Activated naive CD4-positive, alpha-beta T cell treated with anti-CD3 and anti-CD28 coated beads for 36 hours (primary cell): Measurements from ENCODE around the gene PKHD1. TPM values are rescaled to one million over a fixed set of nuclear protein-coding genes. Genes with fewer than 3 reads are reported as not detected.
"Not testable (repeated sequence)": the region's sequence is repeated elsewhere in the genome, so short reads cannot be mapped to it uniquely, and the experiment has no call there.

Source experiments
- CTCF ChIA-PET: fragments of 350-600 bp; sonication (Branson Sonifier 250); formaldehyde crosslinking; loops from one replicate; lab custom pipeline; 2021; ENCODE audit warnings: antibody characterized with exemption; lab: Charles Lee
- DNase-seq: peaks from one replicate; pipeline ENCODE4 v3.0.0-alpha.2; 2020
- H3K27ac Mint-ChIP-seq: one replicate; pipeline ENCODE4 v1.8.0; 2021; ENCODE audit warnings: mild to moderate bottlenecking, mixed read lengths
- H3K27me3 Mint-ChIP-seq: one replicate; pipeline ENCODE4 v1.8.0; 2021; ENCODE audit warnings: low read depth, mixed read lengths
- H3K36me3 Mint-ChIP-seq: one replicate; pipeline ENCODE4 v1.8.0; 2021; ENCODE audit warnings: low read depth, mixed read lengths
- H3K4me1 Mint-ChIP-seq: one replicate; pipeline ENCODE4 v1.8.0; 2021; ENCODE audit warnings: low read depth, mixed read lengths
- H3K4me3 Mint-ChIP-seq: one replicate; pipeline ENCODE4 v1.8.0; 2021; ENCODE audit warnings: mild to moderate bottlenecking, moderate library complexity, mixed read lengths
- H3K9me3 Mint-ChIP-seq: one replicate; pipeline ENCODE4 v1.8.0; 2021; ENCODE audit warnings: mixed read lengths
- intact Hi-C: fragments of 100-400 bp; cut with micrococcal nuclease; formaldehyde crosslinking; loops from one replicate; pipeline ENCODE4 v1.15.1; 2023
- total RNA-seq, 2 experiments: library from RNA; stranded (reverse); gene quantifications; one replicate each; pipeline ENCODE4 v1.2.3, GENCODE V29; 2021

PKHD1 gene
- total RNA-seq, 2 experiments from 2014 or later, result not detected

GRCh38 chr6:52009466-52010140 lies 77.8 kb downstream of the PKHD1 start:
- H3K9me3 Mint-ChIP-seq, result no peaks in the 10 kb centered on the region
- H3K27ac Mint-ChIP-seq, result no peak overlapping the region
- CTCF ChIA-PET, result interaction anchor here (1.1 to 1.3 kb wide), 2 partner anchors 10 to 155 kb away, joined by 4 to 8 read pairs; no protein-coding TSS in a partner anchor
- intact Hi-C loops, result no loop called here
- no peaks in the 10 kb centered on the region for H3K36me3 Mint-ChIP-seq
- no peaks in the 10 kb centered on the region for H3K4me1 Mint-ChIP-seq
- peaks cover 12% of the 10 kb centered on the region for H3K27me3 Mint-ChIP-seq
- no peak overlapping the region for H3K4me3 Mint-ChIP-seq
- DNase-seq, result no peak

GRCh38 chr6:52000064-52000463 lies 87.3 kb downstream of the PKHD1 start:
- CTCF ChIA-PET, result no interaction called here
- Mint-ChIP-seq H3K4me1 (no peaks in the 10 kb centered on the region), H3K27me3 (peaks cover 6% of the 10 kb centered on the region), H3K9me3 (no peaks in the 10 kb centered on the region), H3K27ac (no peak overlapping the region), H3K4me3 (no peak overlapping the region), H3K36me3 (no peaks in the 10 kb centered on the region)
- no peak for DNase-seq
- intact Hi-C loops, result no loop called here

- intact Hi-C loops, result no loop called here
- Mint-ChIP-seq H3K36me3 (no peaks in the 10 kb centered on the region), H3K27me3 (peaks cover 10% of the 10 kb centered on the region), H3K27ac (no peak overlapping the region), H3K4me1 (no peaks in the 10 kb centered on the region), H3K9me3 (no peaks in the 10 kb centered on the region), H3K4me3 (no peak overlapping the region)
- no peak for DNase-seq
- CTCF ChIA-PET, result no interaction called here
Measured at GRCh38 chr6:51996296-51996947, 91.0 kb downstream of the PKHD1 start.

GRCh38 chr6:51995214-51995755 lies 92.1 kb downstream of the PKHD1 start:
- H3K27me3 Mint-ChIP-seq, result peaks cover 10% of the 10 kb centered on the region
- H3K27ac Mint-ChIP-seq, result no peak overlapping the region
- intact Hi-C loops, result no loop called here
- H3K9me3 Mint-ChIP-seq, result no peaks in the 10 kb centered on the region
- H3K36me3 Mint-ChIP-seq, result no peaks in the 10 kb centered on the region
- CTCF ChIA-PET, result interaction anchor here (1.1 kb wide), 1 partner anchor 25 kb away, joined by 3 read pairs; no protein-coding TSS in a partner anchor
- H3K4me3 Mint-ChIP-seq, result no peak overlapping the region
- H3K4me1 Mint-ChIP-seq, result no peaks in the 10 kb centered on the region
- no peak for DNase-seq

- no peaks in the 10 kb centered on the region for H3K4me1 Mint-ChIP-seq
- H3K27me3 Mint-ChIP-seq, result peaks cover 4% of the 10 kb centered on the region
- no peaks in the 10 kb centered on the region for H3K36me3 Mint-ChIP-seq
- CTCF ChIA-PET, result no interaction called here
- peaks cover 4% of the 10 kb centered on the region for H3K9me3 Mint-ChIP-seq
- intact Hi-C loops, result no loop called here
- H3K4me3 Mint-ChIP-seq, result no peak overlapping the region
- H3K27ac Mint-ChIP-seq, result no peak overlapping the region
- no peak for DNase-seq
Measured at GRCh38 chr6:51992876-51993275, 94.5 kb downstream of the PKHD1 start.

GRCh38 chr6:51989789-51990188 lies 97.6 kb downstream of the PKHD1 start:
- intact Hi-C loops, result no loop called here
- Mint-ChIP-seq H3K27ac (no peak overlapping the region), H3K4me1 (no peaks in the 10 kb centered on the region), H3K4me3 (no peak overlapping the region), H3K36me3 (no peaks in the 10 kb centered on the region), H3K9me3 (peaks cover 4% of the 10 kb centered on the region), H3K27me3 (peaks cover 7% of the 10 kb centered on the region)
- no peak for DNase-seq
- CTCF ChIA-PET, result no interaction called here

GRCh38 chr6:51986864-51987263 lies 100.5 kb downstream of the PKHD1 start:
- no peak overlapping the region for H3K4me3 Mint-ChIP-seq
- intact Hi-C loops, result no loop called here
- no peaks in the 10 kb centered on the region for H3K36me3 Mint-ChIP-seq
- CTCF ChIA-PET, result no interaction called here
- DNase-seq, result no peak
- H3K4me1 Mint-ChIP-seq, result no peaks in the 10 kb centered on the region
- peaks cover 5% of the 10 kb centered on the region for H3K27me3 Mint-ChIP-seq
- H3K9me3 Mint-ChIP-seq, result peaks cover 4% of the 10 kb centered on the region
- H3K27ac Mint-ChIP-seq, result no peak overlapping the region

- Mint-ChIP-seq H3K36me3 (no peaks in the 10 kb centered on the region), H3K9me3 (no peaks in the 10 kb centered on the region), H3K27me3 (peaks cover 5% of the 10 kb centered on the region), H3K4me1 (no peaks in the 10 kb centered on the region), H3K4me3 (no peak overlapping the region), H3K27ac (no peak overlapping the region)
- CTCF ChIA-PET, result no interaction called here
- intact Hi-C loops, result no loop called here
- no peak for DNase-seq
Measured at GRCh38 chr6:51983564-51983963, 103.8 kb downstream of the PKHD1 start.

GRCh38 chr6:51982695-51983094 lies 104.7 kb downstream of the PKHD1 start:
- CTCF ChIA-PET, H3K9me3 Mint-ChIP-seq, intact Hi-C loops: not testable (repeated sequence)

GRCh38 chr6:51976374-51976773 lies 111.0 kb downstream of the PKHD1 start:
- no peaks in the 10 kb centered on the region for H3K9me3 Mint-ChIP-seq
- no peaks in the 10 kb centered on the region for H3K4me1 Mint-ChIP-seq
- no peak overlapping the region for H3K4me3 Mint-ChIP-seq
- CTCF ChIA-PET, result no interaction called here
- intact Hi-C loops, result no loop called here
- peaks cover 10% of the 10 kb centered on the region for H3K27me3 Mint-ChIP-seq
- H3K27ac Mint-ChIP-seq, result no peak overlapping the region
- DNase-seq, result no peak
- no peaks in the 10 kb centered on the region for H3K36me3 Mint-ChIP-seq

More at GRCh38 chr6:51982695-51983094, 104.7 kb downstream of the PKHD1 start:
- H3K36me3 Mint-ChIP-seq, DNase-seq, H3K4me3 Mint-ChIP-seq, H3K4me1 Mint-ChIP-seq, H3K27ac Mint-ChIP-seq, H3K27me3 Mint-ChIP-seq: not testable (repeated sequence)

- Mint-ChIP-seq H3K27me3 (peaks cover 10% of the 10 kb centered on the region), H3K4me1 (no peaks in the 10 kb centered on the region), H3K27ac (no peak overlapping the region), H3K4me3 (no peak overlapping the region), H3K9me3 (no peaks in the 10 kb centered on the region), H3K36me3 (no peaks in the 10 kb centered on the region)
- no peak for DNase-seq
- intact Hi-C loops, result no loop called here
- CTCF ChIA-PET, result no interaction called here
Measured at GRCh38 chr6:51972659-51973058, 114.8 kb downstream of the PKHD1 start.

- DNase-seq, result no peak
- H3K4me3 Mint-ChIP-seq, result no peak overlapping the region
- intact Hi-C loops, result no loop called here
- CTCF ChIA-PET, result no interaction called here
- H3K36me3 Mint-ChIP-seq, result no peaks in the 10 kb centered on the region
- no peaks in the 10 kb centered on the region for H3K9me3 Mint-ChIP-seq
- H3K27ac Mint-ChIP-seq, result no peak overlapping the region
- peaks cover 7% of the 10 kb centered on the region for H3K27me3 Mint-ChIP-seq
- no peaks in the 10 kb centered on the region for H3K4me1 Mint-ChIP-seq
Measured at GRCh38 chr6:51968265-51968664, 119.1 kb downstream of the PKHD1 start.
